GM19463 (cell line): ENCODE measurements around the gene EPN1.
A peak's percentile ranks its signal among the peaks of the same experiment; 100 is the strongest.

Source experiments
- ATAC-seq: cut with Tn5 transposase; IDR thresholded peaks from one replicate; pipeline ENCODE4 v1.9.1; 2021; ENCODE audit warnings: mild to moderate bottlenecking, moderate library complexity; ENCODE audit not compliant: unreplicated experiment

Gene EPN1

GRCh38 chr19:55646889-55647731 is 27.9 kb upstream of the EPN1 start:
- no peak for ATAC-seq

GRCh38 chr19:55647732-55648584 is 27.1 kb upstream of the EPN1 start, which contains the start of gene CCDC106:
Gene CCDC106, plus strand, starts transcription at chr19:55648212. Its CDS starts 835 bp downstream, at chr19:55649047.
- ATAC-seq = peak; percentile 36

GRCh38 chr19:55648585-55649267 is 26.3 kb upstream of the EPN1 start:
- no peak for ATAC-seq

GRCh38 chr19:55649268-55650125 is 25.5 kb upstream of the EPN1 start:
- ATAC-seq = no peak

- no peak for ATAC-seq
Measured at GRCh38 chr19:55650126-55650557, 24.9 kb upstream of the EPN1 start.

GRCh38 chr19:55650602-55651230 is 24.3 kb upstream of the EPN1 start:
- ATAC-seq = no peak

- no peak for ATAC-seq
Measured at GRCh38 chr19:55651236-55651635, 23.8 kb upstream of the EPN1 start.

GRCh38 chr19:55652311-55653128 is 22.5 kb upstream of the EPN1 start:
- ATAC-seq = no peak

GRCh38 chr19:55653651-55654322 is 21.2 kb upstream of the EPN1 start:
- peak; percentile 40 for ATAC-seq

- peak; percentile 42 for ATAC-seq
Measured at GRCh38 chr19:55654323-55654867, 20.6 kb upstream of the EPN1 start.

GRCh38 chr19:55654868-55655647 is 20.0 kb upstream of the EPN1 start, which contains the start of gene U2AF2:
Gene U2AF2, plus strand, starts transcription at chr19:55655035. Its CDS starts 70 bp downstream, at chr19:55655105.
- ATAC-seq = peak; percentile 31

GRCh38 chr19:55655648-55656040 is 19.4 kb upstream of the EPN1 start:
- ATAC-seq = no peak

- no peak for ATAC-seq
Measured at GRCh38 chr19:55656552-55656951, 18.5 kb upstream of the EPN1 start.

- no peak for ATAC-seq
Measured at GRCh38 chr19:55656988-55657747, 17.9 kb upstream of the EPN1 start.

GRCh38 chr19:55658846-55659459 is 16.1 kb upstream of the EPN1 start:
- no peak for ATAC-seq

- ATAC-seq = no peak
Measured at GRCh38 chr19:55659822-55660221, 15.2 kb upstream of the EPN1 start.
